ENCODE data around the gene EHBP1L1. TPM values are rescaled to one million over a fixed set of nuclear protein-coding genes. Genes with fewer than 3 reads are reported as not detected.

The EHBP1L1 gene
- polyA plus RNA-seq, 1 donor (not counting 4 experiments of a cell fraction or from before 2014, with no cell fraction given) = 10.4 TPM

DNA sequence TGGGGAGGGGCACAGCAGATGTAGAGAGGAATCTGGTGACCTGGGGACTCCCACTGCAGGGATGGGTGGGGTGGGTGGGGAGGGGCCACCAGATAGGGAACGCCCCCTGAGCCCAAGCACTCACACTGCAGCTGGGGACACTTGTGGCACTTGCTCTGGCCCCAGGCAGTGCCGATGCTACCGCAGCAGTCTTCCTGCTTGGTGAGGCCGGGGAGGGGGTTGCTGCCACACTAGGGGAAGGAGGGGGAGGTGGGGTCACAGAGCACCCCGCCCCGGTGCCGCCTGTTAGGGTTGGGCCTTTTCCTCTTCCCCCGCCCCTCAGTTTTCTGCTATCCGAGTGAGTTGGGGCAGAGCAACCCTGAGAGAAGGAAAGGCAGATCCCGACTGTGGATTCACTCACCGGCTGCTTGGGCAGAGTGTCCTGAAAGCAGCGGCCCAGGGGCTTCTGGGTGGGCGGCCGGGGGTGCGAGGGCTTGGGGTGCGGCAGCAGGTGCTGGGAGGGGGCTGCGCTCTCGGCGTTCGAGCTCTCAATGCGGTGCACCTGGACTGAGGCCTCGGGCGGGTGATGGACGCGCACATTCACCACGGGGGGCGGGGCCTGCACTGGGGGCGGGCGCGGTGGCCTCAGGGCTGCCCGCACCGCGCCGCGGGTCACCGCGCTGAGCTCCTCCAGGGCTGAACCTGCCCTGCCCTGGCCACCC is 22.4 kb upstream of the EHBP1L1 start:
- no peaks in the 10 kb centered on the region for H4K20me1 ChIP-seq (ENCODE audit: control insufficient read depth, extremely low read depth, insufficient read depth, low read length)
- H3K79me2 ChIP-seq (ENCODE audit: control insufficient read depth, insufficient read depth, low read length) = no peaks in the 10 kb centered on the region
- no peak overlapping the region for H2AFZ ChIP-seq (ENCODE audit: control insufficient read depth, low read length)
- no peaks in the 10 kb centered on the region for H3K36me3 ChIP-seq (ENCODE audit: control insufficient read depth in 2 of 2, extremely low read depth in 1 of 2, insufficient read depth in 2 of 2, low read length in 2 of 2)
- DNase-seq (ENCODE audit: low read depth, low spot score) = no peak
- no peaks in the 10 kb centered on the region for H3K27me3 ChIP-seq (ENCODE audit: control insufficient read depth, extremely low read depth, insufficient read depth, low read length)
- no peaks in the 10 kb centered on the region for H3K9me1 ChIP-seq (ENCODE audit: control insufficient read depth, extremely low read depth, insufficient read depth, low read length)
- H3K9ac ChIP-seq (ENCODE audit: control insufficient read depth, extremely low read depth, insufficient read depth, low read length) = no peak overlapping the region
- no peak overlapping the region for H3K4me2 ChIP-seq (ENCODE audit: control insufficient read depth, extremely low read depth, insufficient read depth, low read depth, low read length)
- dilution Hi-C loops (cut with MboI; ENCODE audit: extremely low pct_ligation_motif_present, low sequenced_read_pairs) = no loop called here
- no peak overlapping the region for H3K27ac ChIP-seq (ENCODE audit: control insufficient read depth, insufficient read depth, low read length)
- H3K4me3 ChIP-seq (ENCODE audit: control insufficient read depth in 2 of 3, extremely low read depth in 1 of 3, insufficient read depth in 2 of 3, low read depth in 1 of 3, low read length in 3 of 3) = no peak overlapping the region
- FAIRE-seq = no peak
- no peak for TF ChIP-seq EZH2 (IDR thresholded peaks at IDR 0.05; ENCODE audit: low read length)
- TF ChIP-seq, protein P1, sequence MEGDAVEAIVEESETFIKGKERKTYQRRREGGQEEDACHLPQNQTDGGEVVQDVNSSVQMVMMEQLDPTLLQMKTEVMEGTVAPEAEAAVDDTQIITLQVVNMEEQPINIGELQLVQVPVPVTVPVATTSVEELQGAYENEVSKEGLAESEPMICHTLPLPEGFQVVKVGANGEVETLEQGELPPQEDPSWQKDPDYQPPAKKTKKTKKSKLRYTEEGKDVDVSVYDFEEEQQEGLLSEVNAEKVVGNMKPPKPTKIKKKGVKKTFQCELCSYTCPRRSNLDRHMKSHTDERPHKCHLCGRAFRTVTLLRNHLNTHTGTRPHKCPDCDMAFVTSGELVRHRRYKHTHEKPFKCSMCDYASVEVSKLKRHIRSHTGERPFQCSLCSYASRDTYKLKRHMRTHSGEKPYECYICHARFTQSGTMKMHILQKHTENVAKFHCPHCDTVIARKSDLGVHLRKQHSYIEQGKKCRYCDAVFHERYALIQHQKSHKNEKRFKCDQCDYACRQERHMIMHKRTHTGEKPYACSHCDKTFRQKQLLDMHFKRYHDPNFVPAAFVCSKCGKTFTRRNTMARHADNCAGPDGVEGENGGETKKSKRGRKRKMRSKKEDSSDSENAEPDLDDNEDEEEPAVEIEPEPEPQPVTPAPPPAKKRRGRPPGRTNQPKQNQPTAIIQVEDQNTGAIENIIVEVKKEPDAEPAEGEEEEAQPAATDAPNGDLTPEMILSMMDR (optimal IDR thresholded peaks at IDR 0.05 in 1 of 3, IDR thresholded peaks at IDR 0.05 in 1 of 3, conservative IDR thresholded peaks at IDR 0.05 in 1 of 3; ENCODE audit: extremely low read depth in 1 of 3, insufficient read depth in 2 of 3, low read length in 3 of 3) = no peak
- no peaks in the 10 kb centered on the region for H3K9me3 ChIP-seq (ENCODE audit: control insufficient read depth, low read depth, low read length)
- H3K4me1 ChIP-seq (ENCODE audit: control insufficient read depth, extremely low read depth, insufficient read depth, low read length) = peaks cover 23% of the 10 kb centered on the region

DNA sequence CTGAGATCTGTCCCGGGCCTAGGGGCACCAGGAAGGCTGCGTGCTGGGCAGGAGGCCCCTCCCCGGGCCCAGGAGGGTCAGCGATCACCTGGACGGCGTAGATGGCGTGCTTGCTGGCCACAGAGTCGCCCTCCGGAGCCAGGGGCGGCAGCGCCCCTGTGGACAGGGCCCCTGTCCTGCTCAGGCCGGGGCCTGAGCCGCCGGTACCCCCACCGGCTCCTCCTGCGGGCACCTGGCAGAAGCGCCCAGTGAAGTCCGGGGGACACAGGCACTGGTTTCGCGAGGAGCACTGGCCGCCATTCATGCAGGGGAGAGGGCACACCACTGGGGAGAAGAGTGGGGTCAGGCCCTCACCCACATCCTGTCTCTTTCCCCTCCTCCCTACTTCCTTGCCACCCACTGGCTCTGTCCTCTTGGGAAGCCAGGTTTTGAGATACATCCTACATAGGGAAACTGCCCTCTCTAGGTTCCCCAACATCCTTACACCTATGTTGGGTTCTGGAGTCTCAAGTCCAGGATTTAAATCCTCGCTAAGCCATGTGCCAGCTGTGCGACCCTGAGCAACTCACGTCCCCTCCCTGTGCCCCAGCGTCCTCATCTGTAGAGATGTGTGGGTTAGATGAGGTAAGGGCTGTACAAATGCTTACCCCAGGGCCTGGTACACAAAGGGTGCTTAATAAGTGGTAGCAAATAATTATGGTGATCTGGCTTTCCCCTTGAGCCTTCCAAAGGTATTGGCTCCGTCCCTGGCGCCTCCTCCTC is 21.6 kb upstream of the EHBP1L1 start:
- dilution Hi-C loops (cut with MboI; ENCODE audit: extremely low pct_ligation_motif_present, low sequenced_read_pairs) = no loop called here
- FAIRE-seq = no peak
- TF ChIP-seq, protein P1 (optimal IDR thresholded peaks at IDR 0.05 in 1 of 3, IDR thresholded peaks at IDR 0.05 in 1 of 3, conservative IDR thresholded peaks at IDR 0.05 in 1 of 3; ENCODE audit: extremely low read depth in 1 of 3, insufficient read depth in 2 of 3, low read length in 3 of 3) = no peak
- no peak for TF ChIP-seq EZH2 (IDR thresholded peaks at IDR 0.05; ENCODE audit: low read length)
- Histone ChIP-seq H3K79me2 (ENCODE audit: control insufficient read depth, insufficient read depth, low read length) (no peaks in the 10 kb centered on the region), H3K4me2 (ENCODE audit: control insufficient read depth, extremely low read depth, insufficient read depth, low read depth, low read length) (no peak overlapping the region), H3K9me3 (ENCODE audit: control insufficient read depth, low read depth, low read length) (no peaks in the 10 kb centered on the region), H3K4me1 (ENCODE audit: control insufficient read depth, extremely low read depth, insufficient read depth, low read length) (peaks cover 31% of the 10 kb centered on the region), H3K36me3 (ENCODE audit: control insufficient read depth in 2 of 2, extremely low read depth in 1 of 2, insufficient read depth in 2 of 2, low read length in 2 of 2) (no peaks in the 10 kb centered on the region), H2AFZ (ENCODE audit: control insufficient read depth, low read length) (no peak overlapping the region), H4K20me1 (ENCODE audit: control insufficient read depth, extremely low read depth, insufficient read depth, low read length) (no peaks in the 10 kb centered on the region), H3K27ac (ENCODE audit: control insufficient read depth, insufficient read depth, low read length) (no peak overlapping the region), H3K27me3 (ENCODE audit: control insufficient read depth, extremely low read depth, insufficient read depth, low read length) (no peaks in the 10 kb centered on the region), H3K9ac (ENCODE audit: control insufficient read depth, extremely low read depth, insufficient read depth, low read length) (no peak overlapping the region), H3K4me3 (ENCODE audit: control insufficient read depth in 2 of 3, extremely low read depth in 1 of 3, insufficient read depth in 2 of 3, low read depth in 1 of 3, low read length in 3 of 3) (no peak overlapping the region), H3K9me1 (ENCODE audit: control insufficient read depth, extremely low read depth, insufficient read depth, low read length) (peaks cover 2% of the 10 kb centered on the region)
- no peak for DNase-seq (ENCODE audit: low read depth, low spot score)
